Erythroblast (primary cell): ENCODE results near the gene DLEC1.

Experiments used
- DNase-seq, 2 experiments: peaks; one replicate each; lab custom pipeline; 2025; lab: John Stamatoyannopoulos, UW
- GATA1 ChIP-seq: IDR thresholded peaks from 2 replicates; pipeline ENCODE4 v1.6.1; 2011; ENCODE audit warnings: low read depth, mild to moderate bottlenecking, control low read depth, low read length, moderate library complexity
- POLR2A ChIP-seq: IDR thresholded peaks from 2 replicates; pipeline ENCODE4 v1.6.1; 2011; ENCODE audit warnings: mild to moderate bottlenecking, low read length

The DLEC1 gene

GRCh38 chr3:38019658-38020341, 19.2 kb upstream of the DLEC1 start:
- TF ChIP-seq GATA1 (no peak), POLR2A (no peak)
- DNase-seq: no peak

GRCh38 chr3:38020342-38020726, 18.7 kb upstream of the DLEC1 start:
- TF ChIP-seq POLR2A: no peak
- TF ChIP-seq GATA1: no peak
- no peak for DNase-seq

GRCh38 chr3:38021196-38021595, 17.8 kb upstream of the DLEC1 start:
- TF ChIP-seq POLR2A (no peak), GATA1 (no peak)
- DNase-seq: no peak

GRCh38 chr3:38022301-38022700, 16.7 kb upstream of the DLEC1 start:
- no peak for DNase-seq
- no peak for TF ChIP-seq GATA1
- no peak for TF ChIP-seq POLR2A

GRCh38 chr3:38022896-38023709, 15.9 kb upstream of the DLEC1 start:
- DNase-seq: no peak
- no peak for TF ChIP-seq GATA1
- no peak for TF ChIP-seq POLR2A

- no peak for DNase-seq
- TF ChIP-seq POLR2A (no peak), GATA1 (no peak)
Measured at GRCh38 chr3:38026856-38027255, 12.2 kb upstream of the DLEC1 start.

- TF ChIP-seq POLR2A: no peak
- TF ChIP-seq GATA1: no peak
- no peak for DNase-seq
Measured at GRCh38 chr3:38027466-38028465, 11.2 kb upstream of the DLEC1 start.

GRCh38 chr3:38028621-38029361, 10.2 kb upstream of the DLEC1 start:
- DNase-seq: no peak
- TF ChIP-seq POLR2A: no peak
- no peak for TF ChIP-seq GATA1

- no peak for DNase-seq
- no peak for TF ChIP-seq GATA1
- TF ChIP-seq POLR2A: no peak
Measured at GRCh38 chr3:38029400-38030125, 9.4 kb upstream of the DLEC1 start, which contains the start of gene PLCD1. Gene PLCD1 (minus strand): TSS chr3:38029642. CDS start chr3:38029539, 103 bp downstream.

- no peak for DNase-seq
- no peak for TF ChIP-seq GATA1
- TF ChIP-seq POLR2A: no peak
Measured at GRCh38 chr3:38030126-38031021, 8.6 kb upstream of the DLEC1 start.
